Endometrial microvascular endothelial cells (primary cell): Measurements from ENCODE around the gene EDRF1. TPM values are rescaled to one million over a fixed set of nuclear protein-coding genes. Genes with fewer than 3 reads are reported as not detected.
"Not testable (repeated sequence)": the region's sequence is repeated elsewhere in the genome, so short reads cannot be mapped to it uniquely, and the experiment has no call there.

Source experiments
- in situ Hi-C: cut with HindIII; loops from 2 replicates; pipeline ENCODE4 v1.10.0; 2017; ENCODE audit warnings: low sequenced_read_pairs, low pct_unique_long_range_greater_than_20kb; ENCODE audit errors: inconsistent ontology term
- total RNA-seq: library from RNA; depleted of rRNA; stranded (reverse); fragments of >200 nt; gene quantifications from one replicate; pipeline ENCODE4 v1.2.3, GENCODE V29; 2015; ENCODE audit errors: inconsistent ontology term

Gene EDRF1
- total RNA-seq, 1 donor from 2014 or later = 17.8 TPM

GRCh38 chr10:125707541-125708468 lies 11.7 kb upstream of the EDRF1 start:
- in situ Hi-C loops = no loop called here

DNA sequence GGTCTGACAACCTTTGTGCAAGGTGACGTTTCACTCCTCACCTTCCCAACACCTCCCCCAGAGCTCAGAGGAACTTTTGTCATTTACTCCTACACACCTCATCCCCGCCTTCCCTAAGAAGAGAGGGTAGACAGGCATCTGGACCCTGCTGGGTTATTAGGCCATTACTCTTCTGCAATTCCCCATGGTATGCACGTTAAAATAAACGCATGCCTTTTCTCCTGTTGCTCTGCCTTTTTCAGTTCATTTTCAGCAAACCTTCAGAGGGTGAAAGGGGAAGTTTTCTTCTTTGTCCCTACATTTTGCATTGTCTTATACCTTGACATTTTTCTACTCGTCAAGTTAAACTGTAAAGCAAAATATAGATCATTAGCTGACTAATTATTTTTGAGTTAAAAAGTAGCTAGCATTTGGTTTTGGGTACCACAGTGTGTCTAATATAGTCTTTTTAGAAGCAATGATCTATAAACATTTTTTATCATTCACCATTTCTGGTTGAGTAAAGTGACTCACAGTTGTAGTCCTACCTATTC lies 10.5 kb upstream of the EDRF1 start:
- in situ Hi-C loops = no loop called here

DNA sequence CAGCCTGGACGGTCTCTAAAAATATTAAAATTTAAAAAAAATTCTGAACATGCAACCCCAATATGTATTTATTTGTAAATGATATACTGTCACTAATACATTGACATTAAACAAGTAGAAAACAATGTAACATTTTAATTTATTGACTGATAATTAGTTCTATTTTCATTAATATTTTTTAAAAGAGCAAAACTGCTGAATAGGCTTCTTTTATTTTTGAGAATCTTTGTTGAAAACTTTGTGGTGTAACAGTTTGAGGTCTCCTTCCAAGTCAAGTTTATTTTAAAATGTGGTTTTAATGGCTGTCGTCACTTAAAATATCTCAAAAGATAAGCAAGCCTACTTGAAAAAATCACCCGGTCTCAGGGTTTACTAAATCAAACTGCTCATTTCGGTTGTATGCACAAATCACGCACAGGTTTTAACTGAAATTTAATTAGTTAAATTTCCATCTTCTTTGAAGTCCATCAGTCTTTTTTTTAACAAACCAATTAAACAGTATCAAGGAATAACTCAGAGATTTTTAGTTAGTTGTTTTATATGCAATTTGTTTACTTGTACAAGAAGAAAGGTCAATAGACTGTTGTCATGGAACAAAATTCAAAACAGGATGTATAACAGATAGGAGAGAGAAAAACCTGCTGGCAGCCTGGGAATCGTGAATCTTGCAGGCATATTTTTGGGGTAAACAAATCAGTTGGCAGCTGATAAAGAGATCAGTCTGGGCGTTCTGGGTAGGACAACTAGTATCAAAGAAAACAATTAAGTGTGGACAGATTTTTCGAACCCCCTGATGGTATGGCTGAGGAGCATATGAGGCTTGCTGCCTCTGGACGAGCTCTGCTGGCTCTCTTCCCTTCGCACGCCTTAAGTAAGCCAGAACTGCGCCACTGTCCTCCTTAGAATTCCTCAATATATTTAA lies 9.7 kb upstream of the EDRF1 start:
- in situ Hi-C loops = no loop called here

DNA sequence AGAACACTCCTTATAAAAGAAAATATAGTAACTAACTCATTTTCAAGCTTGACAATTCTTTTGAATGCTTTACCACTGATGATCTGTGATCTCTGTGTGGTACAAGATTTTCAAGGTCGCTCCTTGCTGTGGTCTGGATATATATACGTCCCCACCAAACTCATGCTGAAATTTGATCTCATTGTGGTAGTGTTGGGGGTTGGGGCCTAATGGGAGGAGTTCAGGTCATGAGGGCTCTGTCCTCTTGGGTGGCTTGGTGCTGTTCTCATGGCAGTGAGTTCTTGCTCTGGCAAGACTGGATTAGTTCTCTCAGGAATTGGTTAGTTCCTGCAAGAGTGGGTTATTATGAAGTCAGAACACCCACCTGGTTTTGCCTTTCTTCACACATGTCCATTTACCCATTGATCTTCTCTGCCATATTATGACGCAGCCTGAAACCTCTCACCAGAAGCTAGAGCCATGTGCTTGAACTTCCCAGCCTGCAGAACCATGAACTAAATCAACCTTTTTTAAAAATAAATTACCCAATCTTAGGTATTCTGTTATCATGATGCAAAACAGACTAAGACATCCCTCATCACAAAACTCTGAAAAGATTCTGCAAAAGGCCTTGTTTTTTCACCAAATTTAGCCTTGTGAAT lies 8.3 kb upstream of the EDRF1 start:
- in situ Hi-C loops = no loop called here

DNA sequence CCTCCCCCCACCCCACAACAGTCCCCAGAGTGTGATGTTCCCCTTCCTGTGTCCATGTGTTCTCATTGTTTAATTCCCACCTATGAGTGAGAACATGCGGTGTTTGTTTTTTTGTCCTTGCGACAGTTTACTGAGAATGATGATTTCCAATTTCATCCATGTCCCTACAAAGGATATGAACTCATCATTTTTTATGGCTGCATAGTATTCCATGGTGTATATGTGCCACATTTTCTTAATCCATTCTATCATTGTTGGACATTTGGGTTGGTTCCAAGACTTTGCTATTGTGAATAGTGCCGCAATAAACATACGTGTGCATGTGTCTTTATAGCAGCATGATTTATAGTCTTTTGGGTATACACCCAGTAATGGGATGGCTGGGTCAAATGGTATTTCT lies 4.8 kb upstream of the EDRF1 start:
- in situ Hi-C loops = not testable (repeated sequence)

DNA sequence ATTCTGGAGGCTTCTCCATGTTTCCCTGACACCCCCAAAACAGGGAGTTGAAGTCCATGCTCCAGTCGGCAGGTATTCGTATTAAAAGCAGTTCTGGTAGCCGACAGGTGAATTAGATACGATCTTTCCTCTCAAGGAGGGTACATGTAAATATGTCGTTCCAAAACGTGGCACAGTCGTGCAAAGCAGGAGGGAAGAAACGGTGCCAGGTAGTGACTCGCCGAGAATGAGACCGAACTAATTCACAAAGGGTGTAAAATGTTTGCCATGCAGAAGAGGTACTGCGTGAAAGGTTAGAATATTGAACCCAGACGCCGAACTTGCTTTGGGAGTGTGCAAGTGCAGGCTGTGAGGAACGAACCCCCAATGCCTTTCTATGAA lies 483 bp downstream of the EDRF1 start:
- in situ Hi-C loops = no loop called here

- in situ Hi-C loops = no loop called here
Observed at GRCh38 chr10:125721035-125721434, 1.5 kb downstream of the EDRF1 start.

- in situ Hi-C loops = no loop called here
Observed at GRCh38 chr10:125722811-125723210, 3.3 kb downstream of the EDRF1 start.

- in situ Hi-C loops = no loop called here
Observed at GRCh38 chr10:125726914-125727313, 7.4 kb downstream of the EDRF1 start.

- in situ Hi-C loops = no loop called here
Observed at GRCh38 chr10:125727436-125727835, 7.9 kb downstream of the EDRF1 start.

DNA sequence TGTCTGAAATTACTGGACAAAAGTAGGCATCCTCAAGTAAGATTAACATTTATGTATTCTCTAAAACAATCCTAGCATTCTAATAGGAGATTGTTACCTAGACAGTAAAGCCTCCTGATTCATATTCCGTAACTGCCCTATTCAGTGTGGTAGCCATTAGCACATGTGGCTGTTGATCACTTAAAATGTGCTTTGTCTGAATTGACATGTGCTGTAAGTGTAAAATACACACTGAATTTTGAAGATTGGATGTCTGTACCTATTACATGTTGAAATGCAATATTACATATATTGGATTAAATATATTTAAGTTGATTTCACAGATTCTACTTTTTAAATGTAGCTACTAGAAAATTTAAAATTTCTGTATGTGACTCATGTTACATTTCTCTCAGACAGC lies 14.6 kb downstream of the EDRF1 start:
- in situ Hi-C loops = no loop called here

DNA sequence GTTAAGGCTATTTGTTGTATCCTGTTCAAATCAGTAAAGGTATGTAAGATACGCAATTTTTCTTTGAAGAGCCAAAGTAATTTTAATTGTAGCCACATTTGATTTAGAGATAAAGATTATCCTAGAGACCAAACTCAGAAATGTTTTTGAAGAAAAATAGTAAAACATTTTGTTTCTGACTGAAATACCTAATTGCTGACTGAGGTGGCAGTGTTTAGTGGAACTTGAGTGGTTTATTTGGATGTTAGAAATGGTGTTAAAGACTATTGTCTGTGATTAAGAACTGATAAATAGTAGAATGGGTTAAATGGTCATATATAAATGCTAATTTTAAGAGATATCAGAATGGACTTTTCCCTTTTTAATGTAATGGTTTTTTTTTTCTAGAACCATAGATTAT lies 15.3 kb downstream of the EDRF1 start:
- in situ Hi-C loops = no loop called here

- in situ Hi-C loops = no loop called here
Observed at GRCh38 chr10:125738206-125738605, 18.7 kb downstream of the EDRF1 start.

DNA sequence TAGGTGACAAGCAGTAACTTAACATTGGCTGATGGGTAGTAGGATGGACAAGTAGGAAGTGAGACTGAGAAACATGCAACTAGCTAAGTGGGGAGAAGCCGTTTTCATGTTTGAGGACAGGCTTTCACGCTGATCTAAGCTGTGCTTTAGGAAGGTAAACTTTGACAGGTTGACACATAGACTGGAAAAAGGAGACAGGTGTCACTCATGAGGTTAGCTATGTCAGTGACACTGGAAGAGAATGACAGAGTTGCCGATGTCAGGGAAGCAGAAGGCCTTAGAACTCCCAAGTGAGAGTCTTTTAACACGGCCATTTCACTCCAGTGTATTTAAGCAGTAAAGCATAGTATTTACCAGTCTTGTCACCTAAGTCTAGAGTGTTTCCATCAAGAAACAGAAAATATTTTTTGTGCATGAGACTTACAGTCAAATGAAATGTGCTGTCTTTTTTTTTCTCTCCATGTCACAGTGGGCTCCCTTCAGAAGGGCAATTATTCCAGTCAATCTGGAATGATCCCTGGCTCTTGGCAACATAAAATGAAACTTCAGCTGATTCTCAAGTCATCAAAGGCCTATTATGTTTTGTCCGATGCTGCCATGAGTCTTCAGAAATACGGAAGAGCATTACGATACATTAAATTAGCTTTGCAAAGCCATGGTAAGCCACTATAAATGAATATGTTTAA lies 20.6 kb downstream of the EDRF1 start:
- in situ Hi-C loops = no loop called here

DNA sequence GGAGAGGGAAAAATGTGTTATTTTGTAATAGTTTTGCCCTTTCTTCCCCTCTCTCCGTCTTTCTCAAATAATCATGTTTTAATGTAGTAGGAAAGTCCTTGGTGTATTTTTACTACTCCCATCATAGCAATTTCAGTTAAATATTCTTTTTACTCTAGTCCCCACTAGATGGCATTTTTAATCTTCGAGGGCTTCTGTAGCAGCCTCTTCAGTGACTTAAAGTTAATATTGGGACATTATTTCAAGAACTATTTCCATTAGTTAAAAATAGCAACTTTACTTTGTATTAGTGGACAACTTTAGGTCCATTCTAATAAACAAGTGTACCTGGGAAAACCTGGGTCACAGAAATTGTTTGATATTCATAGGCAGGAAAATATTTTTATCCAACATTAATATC lies 23.0 kb downstream of the EDRF1 start:
- in situ Hi-C loops = no loop called here

DNA sequence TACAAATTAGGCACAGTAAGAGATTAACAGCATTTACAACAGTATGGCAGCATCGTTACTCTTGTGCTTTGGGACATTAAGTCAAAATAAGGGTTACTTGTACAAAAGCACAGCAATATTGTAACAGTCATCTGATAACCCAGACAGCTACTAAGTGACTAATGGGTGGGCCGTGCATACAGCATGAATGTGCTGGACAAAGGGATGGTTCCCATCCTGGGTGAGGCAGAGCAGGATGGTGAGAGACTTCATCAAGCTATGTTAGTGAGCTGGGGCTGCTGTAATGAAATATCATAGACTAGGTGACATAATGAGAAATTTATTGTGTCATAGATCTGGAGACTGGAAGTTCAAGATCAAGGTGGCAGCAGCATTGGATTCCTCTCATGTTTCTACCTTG lies 25.4 kb downstream of the EDRF1 start:
- in situ Hi-C loops = no loop called here

- in situ Hi-C loops = no loop called here
Observed at GRCh38 chr10:125747417-125747816, 27.9 kb downstream of the EDRF1 start.

DNA sequence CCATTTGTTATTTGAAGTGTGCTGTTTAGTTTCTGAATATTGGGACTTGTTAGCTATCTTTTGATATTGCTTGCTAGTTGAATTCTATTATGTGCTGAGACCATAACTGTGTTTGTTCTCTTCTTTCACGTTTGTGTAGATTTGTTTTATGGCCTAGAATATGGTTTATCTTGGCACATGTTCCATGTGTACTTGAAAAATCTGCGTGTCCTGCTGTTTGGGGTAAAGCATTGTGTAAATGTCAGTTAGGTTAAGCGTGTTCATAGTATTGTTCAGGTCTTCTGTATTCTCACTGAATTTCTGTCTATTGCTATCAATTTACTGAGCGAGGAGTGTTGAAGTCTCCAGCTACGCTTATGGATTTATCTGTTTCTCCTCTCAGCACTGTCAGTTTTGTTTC lies 36.7 kb downstream of the EDRF1 start:
- in situ Hi-C loops = no loop called here
